GM12878 (cell line): ENCODE results near the gene RMDN3. TPM values are rescaled to one million over a fixed set of nuclear protein-coding genes. Genes with fewer than 3 reads are reported as not detected.

Experiments used
- ATAC-seq: fragments of 200-7000 bp; cut with Tn5 transposase; 3 replicates; pipeline ENCODE4 v1.9.1; 2020; ENCODE audit warnings: mild to moderate bottlenecking, moderate library complexity
- BruUV-seq: library from RNA; stranded (reverse); fragments of 400-500 nt; replicated peaks from 2 replicates; lab custom pipeline; 2021; lab: Mats Ljungman, UMichigan
- CTCF ChIA-PET: fragments of 300-600 bp; sonication (Branson Sonifier 250); formaldehyde crosslinking; extraction: SDS; loops from one replicate; lab custom pipeline; 2021; ENCODE audit warnings: inconsistent platforms; lab: Yijun Ruan, JAX
- POLR2A ChIA-PET: fragments of 350-600 bp; formaldehyde crosslinking; extraction: SDS; loops from one replicate; lab custom pipeline; 2021; ENCODE audit warnings: inconsistent platforms; lab: Charles Lee
- RAD21 ChIA-PET: fragments of 300-600 bp; sonication (Branson Sonifier 250); formaldehyde crosslinking; loops from one replicate; lab custom pipeline; 2023; ENCODE audit warnings: antibody characterized with exemption; ENCODE audit not compliant: unreplicated experiment; lab: Charles Lee
- SMC1A ChIA-PET: fragments of 300-600 bp; sonication (Branson Sonifier 250); formaldehyde crosslinking; loops from one replicate; lab custom pipeline; 2023; ENCODE audit not compliant: unreplicated experiment, uncharacterized antibody; lab: Charles Lee
- DNase-seq: peaks from one replicate; pipeline ENCODE4 v3.0.0-alpha.2; 2011; ENCODE audit warnings: low read depth, low spot score
- FAIRE-seq: peaks from 3 replicates; lab custom pipeline; 2011; peaks lifted over from hg19 to GRCh38; lab: Jason Lieb, UNC
- H2AFZ ChIP-seq: 2 replicates; pipeline ENCODE4 v1.6.0; 2011; ENCODE audit warnings: low read depth, low read length, control low read depth; ENCODE audit not compliant: control insufficient read depth
- H3K27ac ChIP-seq: 2 replicates; pipeline ENCODE4 v1.5.1; 2011; ENCODE audit warnings: control low read depth; ENCODE audit not compliant: control insufficient read depth, insufficient read depth
- H3K27me3 ChIP-seq, 2 experiments: replicated peaks in 1 of 2; 2 replicates each; pipeline versions ENCODE4 v1.6.0 to v1.6.1; 2011; ENCODE audit warnings: low read length in 1 of 2; ENCODE audit not compliant: control insufficient read depth in 2 of 2, insufficient read depth in 2 of 2
- H3K36me3 ChIP-seq, 2 experiments: 2 replicates each; pipeline ENCODE4 v1.5.1; 2011; ENCODE audit warnings: low read length in 1 of 2; ENCODE audit not compliant: control insufficient read depth in 2 of 2, insufficient read depth in 2 of 2
- H3K4me1 ChIP-seq: 2 replicates; pipeline ENCODE4 v1.6.1; 2011; ENCODE audit warnings: mild to moderate bottlenecking, low read length, moderate library complexity, mixed read lengths; ENCODE audit not compliant: control insufficient read depth, insufficient read depth
- H3K4me2 ChIP-seq: 2 replicates; pipeline ENCODE4 v1.6.0; 2011; ENCODE audit warnings: control low read depth; ENCODE audit not compliant: control insufficient read depth, insufficient read depth
- H3K4me3 ChIP-seq: fragments of 200-600 bp; sonication (generic); 2 replicates; pipeline ENCODE4 v1.5.1; 2016
- H3K79me2 ChIP-seq: 2 replicates; pipeline ENCODE4 v1.6.0; 2011; ENCODE audit warnings: low read length; ENCODE audit not compliant: control insufficient read depth, insufficient read depth
- H3K9ac ChIP-seq: 2 replicates; pipeline ENCODE4 v1.8.0; 2011; ENCODE audit warnings: low read length, control low read depth, mixed read lengths; ENCODE audit not compliant: control insufficient read depth, insufficient read depth
- H3K9me3 ChIP-seq: replicated peaks from 3 replicates; pipeline ENCODE4 v1.5.1; 2011; ENCODE audit warnings: mild to moderate bottlenecking, low read length; ENCODE audit not compliant: control insufficient read depth, insufficient read depth
- H4K20me1 ChIP-seq: 2 replicates; pipeline ENCODE4 v1.6.0; 2011; ENCODE audit not compliant: control insufficient read depth, insufficient read depth
- BHLHE40 ChIP-seq, 2 experiments: fragments of 450-650 bp in 1 of 2; IDR thresholded peaks; 2 replicates each; pipeline ENCODE4 v1.6.1; 2011 to 2017; ENCODE audit warnings: low read depth in 2 of 2, borderline replicate concordance in 1 of 2, improper control_type of control experiment in 1 of 2, low read length in 1 of 2, mild to moderate bottlenecking in 1 of 2
- FOXK2 ChIP-seq: fragments of 450-650 bp; IDR thresholded peaks from 2 replicates; pipeline ENCODE4 v1.6.1; 2017; ENCODE audit warnings: mild to moderate bottlenecking, moderate library complexity
- KLF5 ChIP-seq: fragments of 450-650 bp; IDR thresholded peaks from 2 replicates; pipeline ENCODE4 v1.6.1; 2014; ENCODE audit warnings: mild to moderate bottlenecking; ENCODE audit not compliant: partially characterized antibody
- MYC ChIP-seq: IDR thresholded peaks from 2 replicates; pipeline ENCODE4 v1.6.1; 2011; ENCODE audit warnings: mild to moderate bottlenecking, low read length, moderate library complexity, inconsistent platforms; ENCODE audit not compliant: insufficient read depth, insufficient replicate concordance, insufficient read length, severe bottlenecking
- NBN ChIP-seq: fragments of 450-650 bp; IDR thresholded peaks from 2 replicates; pipeline ENCODE4 v1.6.1; 2016
- WGBS: methylation state at CpG from one replicate; pipeline ENCODE4 v1.1.6; 2016; ENCODE audit warnings: low lambda C conversion rate; ENCODE audit not compliant: insufficient replicate concordance, insufficient coverage; ENCODE audit errors: missing lambda C conversion rate; 5-methylcytosine and 5-hydroxymethylcytosine counted together
- in situ Hi-C: fragments of 300-500 bp; cut with MboI; formaldehyde crosslinking; loops from 9 replicates; pipeline ENCODE4 v1.14.3; 2018; ENCODE audit warnings: mixed read lengths
- intact Hi-C: fragments of 100-400 bp; cut with micrococcal nuclease; formaldehyde crosslinking; loops from one replicate; pipeline ENCODE4 v1.14.2; 2022; ENCODE audit not compliant: unreplicated experiment
- polyA plus RNA-seq, 11 experiments: library from polyadenylated mRNA; depleted of rRNA in 4 of 11; unstranded in 6 of 11; stranded (reverse) in 5 of 11; fragments of >200 nt; fragmentation: Nextera tagmentation in 4 of 11; fragmentation: Illumina TruSeq in 1 of 11; extraction: Ambion mirVana in 4 of 11; extraction: Trizol in 1 of 11; gene quantifications; 1 replicate in 1 of 11; 2 replicates in 10 of 11; pipeline versions ENCODE4 v1.2.1 to v1.2.3, GENCODE V29; 2011 to 2016; ENCODE audit warnings: inconsistent platforms in 2 of 11, missing spikeins in 2 of 11, low read depth in 1 of 11
- total RNA-seq, 4 experiments: library from RNA; depleted of rRNA in 3 of 4; stranded (reverse); fragments of >200 nt in 3 of 4; fragmentation: Illumina TruSeq in 1 of 4; extraction: Trizol in 1 of 4; gene quantifications; 2 replicates each; pipeline versions ENCODE4 v1.2.1 to v1.2.3, GENCODE V29; 2013 to 2021
- TF ChIP-seq, protein P1 (sequence below): fragments of 450-650 bp; formaldehyde crosslinking; IDR thresholded peaks from 2 replicates; pipeline ENCODE4 v1.4.0; 2022; ENCODE audit warnings: mild to moderate bottlenecking, moderate library complexity
- TF ChIP-seq, protein P2 (sequence below): IDR thresholded peaks from 2 replicates; pipeline ENCODE4 v1.6.1; 2012; ENCODE audit warnings: low read depth, low read length, improper control_type of control experiment
- TF ChIP-seq, protein P3 (sequence below): IDR thresholded peaks from 2 replicates; pipeline ENCODE4 v1.6.1; 2012; ENCODE audit warnings: mild to moderate bottlenecking, low read depth, low read length

RMDN3 gene
- total and polyA plus RNA-seq, 10 of the 15 experiments (the other 5 are each of a cell fraction or from before 2014, with no cell fraction given) = 5.7 to 44.4 (median 20.3) TPM

DNA sequence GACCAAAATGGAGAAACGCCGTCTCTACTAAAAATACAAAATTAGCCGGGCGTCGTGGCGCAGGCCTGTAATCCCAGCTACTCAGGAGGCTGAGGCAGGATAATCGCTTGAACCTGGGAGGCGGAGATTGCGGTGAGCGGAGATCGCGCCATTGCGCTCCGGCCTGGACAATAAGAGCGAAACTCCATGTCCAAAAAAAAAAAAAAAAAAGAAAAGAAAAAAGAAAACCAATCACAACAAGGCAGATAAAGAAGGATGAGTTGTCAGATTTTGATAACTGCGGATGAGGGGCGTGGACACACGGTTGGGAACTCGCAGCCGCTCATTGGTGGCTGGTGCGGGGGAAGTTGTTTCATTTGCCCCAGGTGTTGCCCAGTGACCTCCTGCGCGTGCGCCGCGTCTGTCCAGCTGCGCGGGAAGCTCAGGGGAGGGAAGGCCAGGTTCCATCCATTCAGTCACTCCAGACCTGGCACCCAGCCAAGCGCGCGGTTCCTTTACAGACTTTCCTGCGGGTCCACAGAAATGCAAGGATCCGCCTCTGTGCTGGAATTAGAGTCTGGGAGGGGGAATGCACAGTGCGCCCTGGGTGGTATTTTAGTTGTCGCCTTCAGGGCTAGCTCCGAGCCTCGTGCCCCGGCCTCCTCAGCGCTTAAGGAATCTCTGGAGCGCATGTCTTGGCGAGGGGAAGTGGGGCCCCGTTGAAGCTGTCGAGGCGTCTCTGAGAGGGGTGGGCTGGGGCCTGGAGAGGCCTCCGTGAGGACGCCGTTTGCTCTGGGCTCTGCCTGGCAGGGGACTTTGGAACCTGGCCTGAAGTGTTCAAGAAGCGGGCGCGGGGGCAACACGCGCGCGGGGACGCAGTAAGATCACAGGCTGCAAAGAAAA, 8.1 kb upstream of the RMDN3 start:
- CTCF ChIA-PET = interaction anchor here (0.9 to 1.7 kb wide), 4 partner anchors 20 to 194 kb away, joined by 3 to 4 read pairs (median 3); partner anchors contain the start of gene RPUSD2
- Histone ChIP-seq H3K4me3 (peak overlapping the region; percentile 78), H3K27me3 (no peaks in the 10 kb centered on the region), H3K4me1 (peaks cover 13% of the 10 kb centered on the region; the same call in 1 of the 2 replicates), H4K20me1 (no peaks in the 10 kb centered on the region), H3K27ac (peak overlapping the region; percentile 38), H3K4me2 (peak overlapping the region; percentile 85), H3K9ac (peak overlapping the region; percentile 45), H2AFZ (peak overlapping the region; percentile 81), H3K9me3 (no peaks in the 10 kb centered on the region), H3K79me2 (no peaks in the 10 kb centered on the region), H3K36me3 (no peaks in the 10 kb centered on the region; a peak in 2 of 4 replicates)
- 15% methylated on average over 46 of the region's 55 CpGs for WGBS
- in situ Hi-C loops (no loop called here), intact Hi-C loops (no loop called here)
- POLR2A ChIA-PET = interaction anchor here (0.6 to 2.9 kb wide), 4 partner anchors 11 to 108 kb away, joined by 3 to 13 read pairs (median 4); partner anchors contain the start of gene RAD51
- RAD21 ChIA-PET = interaction anchor here (0.6 to 1.4 kb wide), 4 partner anchors 9 to 174 kb away, joined by 3 to 4 read pairs (median 4); no protein-coding TSS in a partner anchor
- peak; percentile 7; the same call in 2 of the 3 replicates for ATAC-seq
- DNase-seq = no peak
- SMC1A ChIA-PET = interaction anchor here (0.8 to 1.9 kb wide), 4 partner anchors 12 to 115 kb away, joined by 3 to 6 read pairs (median 3); partner anchors contain the start of gene RAD51
- no peak for FAIRE-seq
- BruUV-seq = no TSS peak
- TF ChIP-seq, protein P1, sequence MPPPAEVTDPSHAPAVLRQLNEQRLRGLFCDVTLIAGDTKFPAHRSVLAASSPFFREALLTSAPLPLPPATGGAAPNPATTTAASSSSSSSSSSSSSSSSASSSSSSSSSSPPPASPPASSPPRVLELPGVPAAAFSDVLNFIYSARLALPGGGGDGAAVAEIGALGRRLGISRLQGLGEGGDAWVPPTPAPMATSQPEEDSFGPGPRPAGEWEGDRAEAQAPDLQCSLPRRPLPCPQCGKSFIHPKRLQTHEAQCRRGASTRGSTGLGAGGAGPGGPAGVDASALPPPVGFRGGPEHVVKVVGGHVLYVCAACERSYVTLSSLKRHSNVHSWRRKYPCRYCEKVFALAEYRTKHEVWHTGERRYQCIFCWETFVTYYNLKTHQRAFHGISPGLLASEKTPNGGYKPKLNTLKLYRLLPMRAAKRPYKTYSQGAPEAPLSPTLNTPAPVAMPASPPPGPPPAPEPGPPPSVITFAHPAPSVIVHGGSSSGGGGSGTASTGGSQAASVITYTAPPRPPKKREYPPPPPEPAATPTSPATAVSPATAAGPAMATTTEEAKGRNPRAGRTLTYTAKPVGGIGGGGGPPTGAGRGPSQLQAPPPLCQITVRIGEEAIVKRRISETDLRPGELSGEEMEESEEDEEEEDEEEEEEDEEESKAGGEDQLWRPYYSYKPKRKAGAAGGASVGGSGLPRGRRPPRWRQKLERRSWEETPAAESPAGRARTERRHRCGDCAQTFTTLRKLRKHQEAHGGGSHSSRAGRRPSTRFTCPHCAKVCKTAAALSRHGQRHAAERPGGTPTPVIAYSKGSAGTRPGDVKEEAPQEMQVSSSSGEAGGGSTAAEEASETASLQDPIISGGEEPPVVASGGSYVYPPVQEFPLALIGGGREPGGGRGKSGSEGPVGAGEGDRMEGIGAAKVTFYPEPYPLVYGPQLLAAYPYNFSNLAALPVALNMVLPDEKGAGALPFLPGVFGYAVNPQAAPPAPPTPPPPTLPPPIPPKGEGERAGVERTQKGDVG (CRISPR knock-in tag) = no peak
- TF ChIP-seq KLF5 = no peak
- TF ChIP-seq NBN = no peak
- no peak for TF ChIP-seq BHLHE40 (IDR thresholded peaks at IDR 0.05; ENCODE audit: borderline replicate concordance in 1 of 2, low read depth in 2 of 2, low read length in 1 of 2)
- TF ChIP-seq MYC = no peak
- TF ChIP-seq, protein P2, sequence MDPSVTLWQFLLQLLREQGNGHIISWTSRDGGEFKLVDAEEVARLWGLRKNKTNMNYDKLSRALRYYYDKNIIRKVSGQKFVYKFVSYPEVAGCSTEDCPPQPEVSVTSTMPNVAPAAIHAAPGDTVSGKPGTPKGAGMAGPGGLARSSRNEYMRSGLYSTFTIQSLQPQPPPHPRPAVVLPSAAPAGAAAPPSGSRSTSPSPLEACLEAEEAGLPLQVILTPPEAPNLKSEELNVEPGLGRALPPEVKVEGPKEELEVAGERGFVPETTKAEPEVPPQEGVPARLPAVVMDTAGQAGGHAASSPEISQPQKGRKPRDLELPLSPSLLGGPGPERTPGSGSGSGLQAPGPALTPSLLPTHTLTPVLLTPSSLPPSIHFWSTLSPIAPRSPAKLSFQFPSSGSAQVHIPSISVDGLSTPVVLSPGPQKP = no peak
- TF ChIP-seq, protein P3, sequence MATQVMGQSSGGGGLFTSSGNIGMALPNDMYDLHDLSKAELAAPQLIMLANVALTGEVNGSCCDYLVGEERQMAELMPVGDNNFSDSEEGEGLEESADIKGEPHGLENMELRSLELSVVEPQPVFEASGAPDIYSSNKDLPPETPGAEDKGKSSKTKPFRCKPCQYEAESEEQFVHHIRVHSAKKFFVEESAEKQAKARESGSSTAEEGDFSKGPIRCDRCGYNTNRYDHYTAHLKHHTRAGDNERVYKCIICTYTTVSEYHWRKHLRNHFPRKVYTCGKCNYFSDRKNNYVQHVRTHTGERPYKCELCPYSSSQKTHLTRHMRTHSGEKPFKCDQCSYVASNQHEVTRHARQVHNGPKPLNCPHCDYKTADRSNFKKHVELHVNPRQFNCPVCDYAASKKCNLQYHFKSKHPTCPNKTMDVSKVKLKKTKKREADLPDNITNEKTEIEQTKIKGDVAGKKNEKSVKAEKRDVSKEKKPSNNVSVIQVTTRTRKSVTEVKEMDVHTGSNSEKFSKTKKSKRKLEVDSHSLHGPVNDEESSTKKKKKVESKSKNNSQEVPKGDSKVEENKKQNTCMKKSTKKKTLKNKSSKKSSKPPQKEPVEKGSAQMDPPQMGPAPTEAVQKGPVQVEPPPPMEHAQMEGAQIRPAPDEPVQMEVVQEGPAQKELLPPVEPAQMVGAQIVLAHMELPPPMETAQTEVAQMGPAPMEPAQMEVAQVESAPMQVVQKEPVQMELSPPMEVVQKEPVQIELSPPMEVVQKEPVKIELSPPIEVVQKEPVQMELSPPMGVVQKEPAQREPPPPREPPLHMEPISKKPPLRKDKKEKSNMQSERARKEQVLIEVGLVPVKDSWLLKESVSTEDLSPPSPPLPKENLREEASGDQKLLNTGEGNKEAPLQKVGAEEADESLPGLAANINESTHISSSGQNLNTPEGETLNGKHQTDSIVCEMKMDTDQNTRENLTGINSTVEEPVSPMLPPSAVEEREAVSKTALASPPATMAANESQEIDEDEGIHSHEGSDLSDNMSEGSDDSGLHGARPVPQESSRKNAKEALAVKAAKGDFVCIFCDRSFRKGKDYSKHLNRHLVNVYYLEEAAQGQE = no peak
- TF ChIP-seq FOXK2 = no peak
